HG03108 (cell line): ENCODE data around the gene ING2.
"Not testable (repeated sequence)": the region's sequence is repeated elsewhere in the genome, so short reads cannot be mapped to it uniquely, and the experiment has no call there.

Source experiments
- ATAC-seq: cut with Tn5 transposase; IDR thresholded peaks from one replicate; pipeline ENCODE4 v1.9.1; 2021; ENCODE audit warnings: moderate library complexity; ENCODE audit not compliant: unreplicated experiment

The ING2 gene

GRCh38 chr4:183546376-183546775, 41.5 kb downstream of the ING2 start:
- ATAC-seq, result no peak

GRCh38 chr4:183548306-183548705, 43.4 kb downstream of the ING2 start:
- no peak for ATAC-seq

DNA sequence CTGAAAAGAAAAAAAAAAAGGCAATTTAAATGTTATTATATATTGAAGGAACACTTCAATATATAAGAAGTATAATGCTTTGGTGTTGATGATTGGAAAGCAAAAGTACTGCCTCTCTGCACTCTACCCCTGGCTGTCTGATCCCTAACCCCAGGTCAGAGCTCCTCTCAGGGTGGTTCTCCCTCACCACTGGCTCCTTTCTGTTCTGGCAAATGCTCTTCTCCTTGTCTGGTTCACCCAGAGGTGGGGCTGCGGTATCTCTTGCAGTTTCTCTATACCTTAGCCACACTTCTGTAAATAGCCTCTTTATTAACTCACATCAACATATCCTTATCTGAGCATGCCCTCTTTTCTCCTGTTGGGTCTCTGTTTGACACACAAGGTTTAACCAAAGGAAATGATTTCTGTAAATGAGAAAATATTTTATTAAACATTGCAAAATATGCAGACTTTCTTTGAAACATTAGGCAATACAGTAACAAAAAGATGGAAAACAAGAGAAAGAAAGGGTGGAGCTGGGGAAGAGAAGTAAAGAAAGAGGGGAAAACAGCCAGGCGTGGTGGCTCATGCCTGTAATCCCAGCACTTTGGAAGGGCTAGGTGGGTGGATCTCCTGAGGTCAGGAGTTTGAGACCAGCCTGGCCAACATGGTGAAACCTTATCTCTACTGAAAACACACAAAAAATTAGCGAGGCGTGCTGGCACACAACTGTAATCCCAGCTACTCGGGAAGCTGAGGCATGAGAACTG, 45.7 kb downstream of the ING2 start:
- no peak for ATAC-seq

DNA sequence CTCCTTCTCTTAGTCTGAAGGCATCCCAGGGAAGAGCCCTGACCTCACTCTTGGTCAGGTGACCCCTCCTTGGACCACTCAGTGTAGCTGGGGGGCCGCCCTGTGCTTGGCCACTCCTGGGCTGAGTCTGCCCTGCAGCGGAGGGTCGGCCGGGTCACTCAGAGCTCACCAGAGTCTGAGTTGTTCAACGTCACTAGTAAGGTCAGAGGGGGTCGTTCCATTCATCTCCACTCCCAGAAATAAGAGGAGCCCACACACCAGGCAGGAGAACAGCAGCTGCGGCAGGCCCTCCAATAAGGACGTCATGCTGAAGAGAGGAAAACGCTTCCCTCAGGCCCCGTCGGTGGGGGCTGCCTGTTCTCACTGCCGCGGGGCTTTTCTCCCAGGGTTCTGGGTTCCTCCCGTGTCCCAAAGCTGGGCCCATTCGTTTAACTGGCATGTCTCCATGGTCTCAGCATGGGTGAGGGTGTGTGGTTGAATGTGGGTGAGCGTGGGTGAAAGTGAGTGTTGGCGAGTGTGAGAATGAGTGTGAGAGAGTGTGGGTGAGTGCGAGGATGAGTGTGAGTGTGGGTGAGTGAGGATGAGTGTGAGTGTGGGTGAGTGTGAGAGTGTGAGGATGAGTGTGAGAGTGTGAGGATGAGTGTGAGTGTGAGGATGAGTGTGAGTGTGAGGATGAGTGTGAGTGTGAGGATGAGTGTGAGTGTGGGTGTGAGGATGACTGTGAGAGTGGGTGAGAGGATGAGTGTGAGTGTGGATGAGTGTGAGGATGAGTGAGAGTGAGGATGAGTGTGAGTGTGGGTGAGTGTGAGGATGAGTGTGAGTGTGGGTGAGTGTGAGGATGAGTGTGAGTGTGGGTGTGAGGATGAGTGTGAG, 47.7 kb downstream of the ING2 start:
- ATAC-seq, result no peak

DNA sequence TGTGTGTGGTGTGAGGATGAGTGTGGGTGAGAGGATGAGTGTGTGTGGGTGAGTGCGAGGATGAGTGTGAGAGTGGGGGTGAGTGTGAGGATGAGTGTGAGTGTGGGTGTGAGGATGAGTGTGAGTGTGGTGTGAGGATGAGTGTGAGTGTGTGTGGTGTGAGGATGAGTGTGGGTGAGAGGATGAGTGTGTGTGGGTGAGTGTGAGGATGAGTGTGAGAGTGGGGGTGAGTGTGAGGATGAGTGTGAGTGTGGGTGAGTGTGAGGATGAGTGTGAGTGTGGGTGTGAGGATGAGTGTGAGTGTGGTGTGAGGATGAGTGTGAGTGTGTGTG, 48.3 kb downstream of the ING2 start:
- not testable (repeated sequence) for ATAC-seq

GRCh38 chr4:183553601-183554345, 48.9 kb downstream of the ING2 start:
- ATAC-seq, result no peak

- no peak for ATAC-seq
These were observed 49.5 kb downstream of the ING2 start for GRCh38 chr4:183554346-183554686.

DNA sequence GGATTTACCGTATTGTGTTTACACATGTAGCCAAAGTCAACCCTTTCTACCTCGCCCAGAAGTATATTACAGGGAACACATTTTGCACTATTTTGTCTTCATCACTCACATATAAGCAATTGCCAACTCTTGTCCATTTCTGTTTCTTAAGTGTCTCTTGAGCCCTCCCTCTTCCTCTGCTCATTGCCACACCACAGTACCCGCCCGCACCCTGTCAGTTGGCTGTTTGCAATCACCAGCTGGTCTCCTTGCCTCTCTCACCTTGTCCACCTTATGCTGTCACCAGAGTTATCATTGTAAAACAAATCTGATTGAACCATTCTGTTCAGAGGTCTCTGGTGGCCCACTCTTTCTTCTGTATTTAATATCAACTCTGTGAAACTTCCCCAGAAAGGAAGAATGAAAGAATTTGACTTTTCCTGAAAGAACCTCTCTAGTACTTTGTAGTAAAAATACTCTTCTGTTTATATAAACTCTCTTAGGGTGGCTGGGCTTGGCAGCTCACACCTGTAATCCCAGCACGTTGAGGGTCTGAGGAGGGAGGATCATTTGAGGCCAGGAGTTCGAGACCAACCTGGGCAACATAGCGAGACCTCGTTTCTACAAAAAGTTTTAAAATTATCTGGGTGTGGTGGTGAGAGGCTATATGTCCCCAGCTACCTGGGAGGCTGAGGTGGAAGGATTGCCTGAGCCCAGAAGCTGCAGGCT, 50.2 kb downstream of the ING2 start:
- no peak for ATAC-seq

DNA sequence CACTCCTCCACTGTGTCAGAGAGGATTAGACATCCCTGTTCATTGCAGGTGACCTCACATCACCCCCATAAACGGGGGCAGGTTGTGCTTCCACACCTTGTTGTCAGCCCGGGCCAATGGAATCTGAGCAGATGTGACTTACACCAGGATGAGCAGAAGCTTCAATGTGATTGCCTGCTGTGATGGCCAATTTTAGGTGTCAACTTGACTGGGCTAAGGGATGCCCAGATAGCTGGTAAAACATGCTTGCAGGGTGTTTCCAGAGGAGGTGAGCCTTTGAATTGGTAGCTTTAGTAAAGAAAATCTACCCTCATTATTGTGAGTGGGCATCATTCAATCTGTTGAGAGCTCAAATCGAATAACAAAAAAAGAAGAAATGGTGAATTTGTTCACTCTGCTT, 52.1 kb downstream of the ING2 start:
- no peak for ATAC-seq

DNA sequence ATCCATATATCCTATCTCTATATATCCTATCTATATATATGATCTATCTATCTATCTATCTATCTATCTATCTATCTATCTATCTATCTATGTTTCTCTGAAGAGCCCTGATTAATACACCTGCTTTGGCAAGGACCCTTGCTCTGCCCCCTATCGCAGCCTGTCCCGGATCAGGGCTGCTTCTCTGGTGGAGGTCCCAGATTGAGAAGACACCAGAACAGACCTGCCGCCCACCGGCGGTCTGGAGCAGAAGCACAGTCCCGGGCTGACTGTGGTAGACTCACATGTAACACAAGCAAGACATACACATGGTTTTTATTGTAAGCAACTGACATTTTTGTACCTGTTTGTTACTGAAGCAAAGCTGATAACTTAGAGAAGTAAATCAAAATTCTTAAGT, 52.8 kb downstream of the ING2 start:
- ATAC-seq, result no peak

DNA sequence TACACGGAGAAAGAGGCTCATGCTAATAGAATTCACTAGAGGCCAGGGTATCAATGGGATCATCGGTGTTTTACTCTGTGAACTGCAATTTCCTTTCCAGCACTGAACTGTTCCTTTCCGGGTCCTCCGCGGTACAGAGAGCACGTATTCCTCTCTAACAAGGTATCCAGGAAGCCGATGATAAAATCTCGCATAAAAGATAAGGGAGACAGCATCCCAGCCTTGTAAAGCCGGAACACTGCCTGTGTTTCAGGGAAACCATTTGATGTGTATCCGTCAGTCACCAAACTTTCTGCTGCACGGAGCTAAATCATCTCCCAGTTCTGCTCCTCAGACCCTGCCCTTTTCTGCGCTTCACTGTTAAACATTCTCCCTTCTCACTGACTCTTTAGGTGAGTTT, 54.0 kb downstream of the ING2 start:
- no peak for ATAC-seq

DNA sequence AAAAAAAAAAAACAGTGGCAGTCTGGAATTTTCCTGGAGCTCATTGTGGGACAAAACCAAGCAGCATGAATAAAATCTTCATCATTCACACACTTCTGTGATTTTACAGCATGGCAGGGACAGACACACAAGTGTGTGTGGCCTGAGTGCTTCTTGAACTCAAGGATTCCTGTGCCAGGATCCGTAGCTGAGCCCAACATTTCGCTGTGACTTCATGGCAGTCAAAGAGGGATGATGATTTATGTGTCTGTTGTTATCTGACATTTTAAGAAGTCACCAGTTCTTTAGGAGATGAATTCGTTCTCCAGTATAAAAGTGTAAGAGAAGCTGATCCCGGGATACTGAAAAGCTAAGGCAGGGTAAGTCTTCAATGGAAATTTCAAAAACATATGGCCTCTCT, 57.0 kb downstream of the ING2 start:
- ATAC-seq, result no peak
